Stimulated activated CD4-positive, alpha-beta T cell treated with anti-CD3 and anti-CD28 coated beads, Interleukin-1b, Interleukin-23, amount 100 ng/mL, for 4 hours (primary cell): ENCODE results near the gene TSPAN4.

ENCODE experiments used
- DNase-seq, 2 donors: peaks; one replicate each; pipeline ENCODE4 v3.0.0-alpha.2; 2020; ENCODE audit warnings: low read depth in 2 of 2

The TSPAN4 gene

DNA sequence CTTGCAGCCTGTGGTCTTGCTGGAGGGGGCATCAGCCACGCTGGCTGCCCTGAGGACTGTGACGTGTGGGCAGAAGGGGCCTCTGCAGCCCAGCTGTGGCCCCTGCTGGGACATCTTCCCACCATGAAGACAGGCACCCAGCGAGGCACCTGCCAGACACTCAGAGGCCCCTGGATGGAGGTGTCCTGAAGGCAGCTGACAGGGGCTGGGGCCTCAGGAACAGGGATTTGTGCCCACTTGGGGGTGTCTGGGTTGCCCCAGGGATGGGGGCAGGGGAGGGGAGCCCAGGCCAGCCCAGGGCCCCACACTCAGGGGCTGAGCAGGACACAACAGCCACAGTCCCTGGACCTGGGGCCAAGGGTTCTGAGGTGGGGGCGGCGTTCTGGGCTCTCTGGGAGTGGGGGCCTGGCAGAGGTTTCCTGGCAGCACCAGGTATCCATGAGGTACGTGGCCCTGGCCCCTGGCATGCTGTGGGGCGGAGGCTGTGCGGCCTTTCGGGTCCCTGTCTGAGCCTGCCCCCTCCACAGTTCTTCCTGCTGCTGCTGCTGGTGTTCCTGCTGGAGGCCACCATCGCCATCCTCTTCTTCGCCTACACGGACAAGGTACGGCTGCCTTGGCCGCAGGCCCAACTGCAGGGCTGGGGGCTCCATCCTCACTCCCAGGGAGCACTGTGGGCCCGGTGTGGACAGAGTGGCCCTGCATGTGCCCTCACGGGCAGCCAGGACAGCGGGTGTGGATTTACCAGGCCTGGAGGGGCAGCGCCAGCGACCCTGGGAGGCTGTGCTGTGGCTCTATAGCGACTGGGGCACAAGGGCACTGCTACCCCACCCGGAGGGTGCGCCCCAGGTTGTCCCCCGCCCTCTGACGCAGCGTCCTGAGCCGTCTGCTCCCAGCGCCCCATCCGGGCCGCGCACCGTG is 21.5 kb downstream of the TSPAN4 start:
- DNase-seq: no peak

DNA sequence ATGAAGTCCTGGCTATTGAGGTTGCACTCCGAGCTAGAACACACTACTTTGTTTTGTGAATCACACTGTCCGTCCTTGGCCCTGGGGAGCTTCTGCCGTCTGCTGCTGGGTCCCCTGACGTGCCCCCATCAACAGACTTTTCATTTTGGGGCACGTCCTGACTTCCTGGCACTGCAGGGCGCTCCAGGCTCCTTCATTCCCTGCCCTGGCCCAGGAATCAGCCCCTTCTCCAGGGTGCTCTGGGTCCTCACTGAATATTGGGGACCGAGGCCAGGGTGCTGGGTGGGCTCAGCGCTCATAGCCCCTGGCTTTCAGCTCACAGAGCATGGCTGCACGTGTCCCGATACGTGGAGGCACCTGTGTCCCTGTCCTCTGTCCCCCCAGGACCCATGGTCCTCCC is 22.2 kb downstream of the TSPAN4 start:
- no peak for DNase-seq

DNA sequence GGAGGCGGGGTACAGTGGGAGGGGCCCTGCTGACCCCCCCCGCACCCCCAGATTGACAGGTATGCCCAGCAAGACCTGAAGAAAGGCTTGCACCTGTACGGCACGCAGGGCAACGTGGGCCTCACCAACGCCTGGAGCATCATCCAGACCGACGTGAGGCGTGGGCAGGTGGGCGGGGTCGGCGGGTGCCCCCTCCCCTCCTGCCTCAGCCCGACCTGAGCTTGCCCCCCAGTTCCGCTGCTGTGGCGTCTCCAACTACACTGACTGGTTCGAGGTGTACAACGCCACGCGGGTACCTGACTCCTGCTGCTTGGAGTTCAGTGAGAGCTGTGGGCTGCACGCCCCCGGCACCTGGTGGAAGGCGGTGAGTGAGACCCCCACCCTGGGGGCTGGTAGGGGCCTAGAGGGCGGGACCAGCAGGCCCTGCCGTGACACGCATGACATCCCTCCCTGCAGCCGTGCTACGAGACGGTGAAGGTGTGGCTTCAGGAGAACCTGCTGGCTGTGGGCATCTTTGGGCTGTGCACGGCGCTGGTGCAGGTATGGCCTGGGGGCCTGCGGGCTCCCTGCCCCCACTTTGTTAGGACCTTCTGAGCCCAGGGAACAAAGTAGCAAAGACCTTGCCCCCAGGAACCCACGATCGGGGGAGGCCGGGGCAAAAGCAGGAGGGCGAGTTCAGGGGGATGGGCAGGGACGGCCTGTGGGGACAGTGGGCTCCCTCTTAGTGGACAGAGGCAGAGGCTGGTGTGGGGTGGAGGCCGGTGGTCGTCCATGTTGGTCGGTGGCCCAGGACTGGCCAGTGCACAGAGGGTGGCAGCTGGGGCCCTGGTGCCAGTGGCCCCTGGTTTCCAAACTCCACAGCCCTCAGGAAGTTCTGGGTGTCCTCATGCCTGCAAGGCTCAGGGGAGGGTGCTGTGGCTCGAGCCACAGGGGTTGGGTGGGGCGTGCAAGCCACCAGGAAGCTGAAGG is 23.1 kb downstream of the TSPAN4 start:
- no peak for DNase-seq

DNA sequence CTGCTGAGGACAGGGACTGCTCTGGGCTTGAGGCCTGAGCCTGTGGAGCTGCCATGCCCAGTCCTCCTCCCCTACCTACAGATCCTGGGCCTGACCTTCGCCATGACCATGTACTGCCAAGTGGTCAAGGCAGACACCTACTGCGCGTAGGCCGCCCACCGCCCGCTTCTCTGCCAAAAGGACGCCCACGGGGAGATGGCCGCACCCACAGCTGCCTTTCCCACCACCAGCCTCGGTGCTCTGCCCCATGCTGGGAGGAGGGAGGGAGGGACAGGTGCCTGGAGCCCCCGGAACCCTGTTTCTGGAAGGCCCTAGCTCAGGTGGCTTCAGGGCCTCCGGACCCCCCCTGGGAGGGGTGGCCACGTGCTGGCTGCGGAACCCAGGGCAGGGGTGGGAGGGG is 23.8 kb downstream of the TSPAN4 start:
- no peak for DNase-seq

DNA sequence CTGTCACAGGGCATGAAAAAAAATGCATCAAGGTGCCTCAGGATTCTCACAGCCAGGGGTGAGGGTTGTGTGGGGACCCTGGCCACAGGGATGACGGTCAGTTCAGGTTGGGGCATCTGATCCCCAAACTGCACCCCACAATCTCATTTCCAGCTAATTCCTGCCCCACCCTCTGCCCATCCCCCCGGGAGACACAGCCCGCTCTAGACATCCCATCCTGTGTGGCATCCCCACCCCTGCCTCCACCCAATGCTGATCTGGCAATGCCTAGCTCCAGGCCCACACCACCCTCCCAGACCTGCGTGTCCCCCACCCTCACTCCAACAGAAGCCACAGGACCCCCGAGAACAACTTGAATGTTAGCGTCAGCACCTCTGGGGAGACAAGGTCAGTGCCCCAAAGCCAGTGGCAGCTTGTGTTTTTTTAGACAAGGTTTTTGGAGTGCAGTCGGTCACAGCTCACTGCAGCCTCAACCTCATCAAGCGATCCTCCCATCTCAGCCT is 25.3 kb downstream of the TSPAN4 start:
- DNase-seq: no peak

DNA sequence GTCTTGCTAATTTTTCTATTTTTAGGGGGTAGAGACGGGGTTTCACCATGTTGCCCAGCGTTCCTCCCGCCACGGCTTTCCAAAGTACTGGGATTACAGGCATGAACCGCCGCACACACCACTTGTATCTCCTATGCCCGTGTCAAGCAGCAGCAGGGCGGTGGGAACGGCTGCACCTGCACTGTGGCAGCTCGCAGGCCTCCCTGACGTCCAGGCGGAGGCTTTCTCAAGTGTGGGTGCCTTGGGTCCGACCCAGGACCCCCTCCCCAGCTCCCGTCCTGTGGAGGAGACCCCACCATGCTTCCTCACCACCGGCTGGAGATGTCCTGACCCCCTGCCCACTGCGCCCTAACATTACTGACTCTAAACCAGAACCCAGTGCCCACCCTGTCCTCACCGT is 25.7 kb downstream of the TSPAN4 start:
- DNase-seq: no peak

DNA sequence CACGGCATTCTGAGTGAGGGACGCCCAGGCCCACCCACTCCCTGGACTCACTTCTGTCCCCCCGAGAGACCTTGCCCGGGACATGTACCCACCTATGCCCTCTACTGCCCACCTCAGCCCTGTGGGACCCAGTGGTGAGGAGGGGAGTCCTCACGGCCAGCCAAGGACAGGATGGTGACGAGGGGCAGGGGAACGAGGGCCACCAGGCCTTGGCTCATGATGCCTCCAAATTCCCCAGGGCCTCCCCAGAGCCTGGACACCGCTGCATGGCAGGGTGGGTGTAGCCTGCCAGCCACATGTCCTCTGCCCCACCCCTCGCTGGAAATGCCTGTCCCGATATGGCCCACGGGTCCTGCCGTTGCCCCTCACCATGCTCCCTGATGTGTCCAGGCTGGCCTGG is 26.1 kb downstream of the TSPAN4 start:
- no peak for DNase-seq

DNA sequence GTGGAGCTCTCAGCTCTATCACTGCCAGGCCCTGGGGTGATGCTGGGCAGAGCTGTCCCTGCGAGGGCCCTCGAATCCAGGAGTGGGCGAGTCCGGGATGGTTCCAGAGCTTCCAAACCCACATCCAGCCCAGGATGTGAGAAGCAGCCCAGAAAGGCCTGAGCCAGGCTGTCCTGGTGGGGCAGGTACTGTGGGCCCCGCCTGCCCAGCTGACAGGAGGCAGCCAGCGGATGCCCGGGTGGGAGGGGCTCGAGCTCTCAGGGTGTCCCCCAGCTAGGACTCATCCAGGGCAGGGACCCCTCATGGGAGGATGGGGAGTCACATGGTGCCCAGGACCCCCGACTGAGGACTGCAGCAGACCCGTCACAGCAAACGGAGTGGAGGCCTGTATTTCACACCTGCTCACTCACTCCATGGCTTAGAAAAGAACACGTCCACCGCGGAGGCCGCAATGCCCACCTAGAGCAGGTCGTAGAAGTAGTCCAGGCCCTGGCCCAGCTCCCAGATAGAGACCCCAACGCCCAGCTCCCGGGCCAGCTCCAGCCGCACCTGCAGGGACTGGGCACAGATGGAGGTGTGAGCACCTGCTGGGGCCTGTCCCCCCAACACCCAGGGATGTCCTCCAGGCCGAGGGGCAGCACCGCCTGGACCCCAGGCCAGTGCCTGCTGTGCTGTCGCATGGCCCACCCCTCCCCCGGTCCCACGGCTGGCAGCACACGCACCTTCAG is 26.9 kb downstream of the TSPAN4 start:
- DNase-seq: no peak

DNA sequence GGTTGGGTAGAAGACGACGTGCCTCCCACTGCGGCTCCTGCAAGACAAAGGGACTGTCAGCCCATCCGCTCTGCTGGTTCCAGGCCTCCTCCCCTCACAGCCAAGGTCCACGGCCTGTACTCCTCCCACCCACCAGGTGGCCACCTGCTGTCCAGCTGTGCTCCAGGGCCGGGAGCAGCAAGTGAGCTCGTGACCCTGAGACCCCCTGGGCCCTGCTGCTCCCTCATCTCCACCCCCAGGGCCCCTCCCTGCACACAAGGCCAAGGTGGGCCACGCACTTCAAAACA is 27.4 kb downstream of the TSPAN4 start:
- no peak for DNase-seq

DNA sequence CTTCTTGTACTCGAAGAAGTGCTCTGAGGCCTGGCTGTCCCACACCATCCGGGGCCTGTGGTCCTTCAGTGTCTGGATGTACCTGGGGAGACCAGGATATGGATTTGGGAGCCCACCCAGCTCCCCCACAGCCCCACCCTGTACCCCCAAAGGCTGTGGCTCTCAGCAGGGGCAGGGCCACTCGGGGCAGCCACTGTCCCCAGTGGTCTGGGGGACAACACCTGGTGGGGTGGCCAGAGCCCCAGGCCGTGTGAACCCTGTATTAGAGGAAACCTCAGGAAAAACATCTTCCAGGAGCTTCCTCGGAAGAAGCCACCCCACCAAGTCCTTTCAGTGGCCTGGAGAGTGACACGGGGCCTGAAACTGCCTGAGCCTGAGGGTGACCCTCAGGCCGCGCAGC is 27.8 kb downstream of the TSPAN4 start:
- DNase-seq: no peak

DNA sequence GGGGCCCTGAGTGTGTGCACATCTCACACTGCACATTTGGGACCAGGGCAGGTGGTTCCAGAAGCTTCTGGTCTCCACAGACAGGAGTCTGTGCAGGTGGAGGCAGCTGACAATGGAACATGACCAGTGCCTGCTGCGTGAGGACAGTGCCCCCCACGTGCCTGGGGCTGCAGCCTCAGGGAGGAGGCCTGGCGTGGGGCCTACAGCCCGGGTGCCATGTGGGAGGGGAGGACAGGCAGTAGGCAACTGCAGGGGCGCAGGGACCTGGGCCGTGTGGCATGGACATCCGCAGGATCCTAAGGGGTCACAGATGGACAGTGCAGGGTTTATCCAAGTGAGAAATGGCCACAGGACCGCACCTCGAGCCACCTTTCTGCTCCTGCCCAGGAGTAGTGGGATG is 28.8 kb downstream of the TSPAN4 start:
- no peak for DNase-seq

DNA sequence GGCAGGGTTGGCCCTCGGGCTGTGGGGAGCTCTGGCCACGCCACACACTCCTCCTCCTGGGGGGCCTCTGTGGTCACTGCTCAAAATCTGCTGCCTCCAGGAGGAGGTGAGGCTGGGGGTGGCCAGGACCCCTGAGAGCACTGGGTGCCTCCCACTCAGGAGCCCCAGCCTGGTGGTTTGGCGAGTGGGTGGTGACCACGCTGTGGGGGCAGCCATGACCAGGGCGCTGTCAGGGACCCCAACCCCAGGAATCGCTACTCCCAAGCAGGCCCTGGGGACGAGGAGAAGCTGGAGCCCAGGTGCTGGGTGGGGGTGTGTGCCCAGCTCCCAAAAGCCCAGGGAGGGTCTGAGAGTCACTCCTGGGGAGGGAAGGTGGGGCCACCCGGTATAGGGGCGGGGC is 30.1 kb downstream of the TSPAN4 start:
- DNase-seq: no peak

DNA sequence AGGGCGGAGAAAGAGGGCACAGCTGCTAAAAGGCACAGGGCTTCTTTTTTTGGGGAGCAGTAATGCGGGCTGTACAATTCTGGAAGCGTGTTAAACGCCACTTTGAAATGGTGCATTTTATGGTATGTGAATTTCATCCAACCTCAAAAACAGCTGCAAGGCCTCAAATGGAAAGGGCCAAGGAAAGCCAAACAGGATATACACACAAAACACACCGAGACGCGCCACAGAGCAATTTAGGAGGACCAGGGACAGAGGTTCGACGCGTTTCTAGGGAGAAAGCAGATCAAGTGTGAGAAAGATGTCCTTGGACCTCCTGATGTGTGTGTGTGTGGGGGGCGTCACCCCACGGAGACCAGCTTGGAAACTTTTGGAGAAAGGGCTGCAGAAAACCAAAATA is 31.1 kb downstream of the TSPAN4 start:
- DNase-seq: no peak

DNA sequence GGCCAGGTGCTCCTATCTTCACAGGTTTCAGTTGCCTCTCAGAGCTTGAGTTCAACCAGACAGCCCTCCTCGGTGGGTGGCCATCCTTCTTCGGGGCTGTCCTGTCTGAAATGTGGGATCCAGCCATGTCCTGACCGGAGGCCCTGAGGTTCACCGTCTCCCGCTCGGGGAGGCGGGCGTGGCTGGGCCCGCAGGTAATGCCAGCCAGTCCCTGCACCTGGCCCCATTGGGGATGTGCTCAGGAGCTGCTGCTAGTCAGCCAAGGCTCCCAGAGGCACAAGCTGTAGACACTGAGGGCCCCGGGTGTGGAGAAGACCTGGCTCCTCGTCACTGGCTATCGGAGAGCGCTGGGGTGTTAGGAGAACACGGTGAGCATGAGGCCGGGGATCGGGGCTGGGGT is 32.6 kb downstream of the TSPAN4 start:
- DNase-seq: no peak

DNA sequence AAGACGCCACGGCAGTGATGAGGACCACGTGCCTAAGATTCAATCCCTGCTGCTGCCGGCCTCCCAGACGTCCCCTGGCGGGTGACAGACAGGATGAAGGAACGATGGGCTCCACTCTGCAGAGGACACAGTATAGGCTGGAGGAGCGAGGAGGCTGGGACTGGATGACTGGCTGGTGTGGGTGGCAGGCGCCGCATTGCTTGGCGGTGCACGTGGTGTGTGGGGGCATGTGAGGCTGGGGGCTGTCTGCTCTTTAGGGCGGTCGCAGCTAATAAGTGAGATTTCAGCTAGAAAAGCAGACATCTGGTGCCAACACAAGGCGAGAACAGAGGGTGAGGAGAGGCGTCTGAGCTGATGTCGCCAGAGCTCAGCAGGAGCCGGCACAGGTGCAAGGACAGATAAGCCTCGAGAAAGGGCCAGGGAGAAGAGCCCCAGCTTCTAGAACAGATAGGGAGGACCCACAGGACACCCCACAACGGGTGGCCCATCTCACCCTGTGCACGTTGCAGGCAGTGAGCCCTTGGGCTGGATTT is 33.2 kb downstream of the TSPAN4 start:
- DNase-seq: no peak

DNA sequence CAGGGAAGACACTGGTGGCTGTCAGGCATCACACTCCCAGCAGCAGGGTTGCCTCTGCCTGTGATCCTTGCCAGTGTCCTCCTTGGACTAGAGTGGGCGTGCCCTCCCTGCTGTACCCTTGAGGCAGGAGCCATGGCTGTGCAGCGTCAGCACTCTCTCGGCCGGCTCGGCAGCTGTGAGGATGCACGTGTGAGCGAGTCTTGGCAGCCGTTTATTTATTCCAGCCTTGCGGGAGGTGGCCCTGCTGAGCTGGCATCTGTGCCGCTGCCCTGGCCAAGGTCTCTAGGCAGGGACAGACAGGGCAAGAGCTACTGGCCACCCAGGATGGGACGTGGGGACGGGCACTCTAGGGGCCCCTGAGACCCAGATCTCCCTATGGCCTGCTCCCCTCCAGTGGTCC is 33.9 kb downstream of the TSPAN4 start:
- DNase-seq: no peak

DNA sequence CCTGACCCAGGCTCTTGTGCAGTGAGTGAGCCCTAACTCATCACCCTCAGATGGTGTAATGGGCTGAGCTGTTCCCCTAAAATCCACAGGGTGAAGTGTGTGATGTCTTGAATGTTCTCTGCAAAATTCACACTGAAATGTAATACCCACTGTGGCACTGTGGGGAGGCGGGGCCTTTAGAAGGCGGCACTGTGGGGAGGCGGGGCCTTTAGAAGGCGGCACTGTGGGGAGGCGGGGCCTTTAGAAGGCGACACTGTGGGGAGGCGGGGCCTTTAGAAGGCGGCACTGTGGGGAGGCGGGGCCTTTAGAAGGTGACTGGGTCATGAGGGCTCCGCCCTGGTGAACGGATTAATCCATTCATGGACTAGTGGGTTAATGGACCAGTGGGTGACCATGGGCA is 34.9 kb downstream of the TSPAN4 start:
- DNase-seq: no peak

DNA sequence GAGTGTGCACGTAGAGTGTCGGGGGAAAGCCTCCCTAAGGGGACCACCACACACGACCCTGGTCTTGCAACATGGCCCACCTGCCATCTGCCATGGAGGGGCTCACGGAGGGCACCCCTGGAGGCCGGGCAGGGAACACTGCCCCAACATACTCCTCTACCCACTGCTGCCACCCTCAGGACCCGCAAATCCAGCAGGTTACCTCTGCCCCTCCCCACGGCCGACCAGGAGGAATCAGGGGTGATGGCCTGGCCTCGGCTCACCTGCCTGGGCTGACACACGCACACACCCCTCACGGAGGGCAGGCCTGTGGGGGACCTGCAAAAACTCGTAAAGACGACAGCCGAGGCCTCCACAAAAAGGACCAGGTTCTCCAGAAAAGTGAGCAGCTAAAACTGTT is 37.8 kb downstream of the TSPAN4 start:
- no peak for DNase-seq

DNA sequence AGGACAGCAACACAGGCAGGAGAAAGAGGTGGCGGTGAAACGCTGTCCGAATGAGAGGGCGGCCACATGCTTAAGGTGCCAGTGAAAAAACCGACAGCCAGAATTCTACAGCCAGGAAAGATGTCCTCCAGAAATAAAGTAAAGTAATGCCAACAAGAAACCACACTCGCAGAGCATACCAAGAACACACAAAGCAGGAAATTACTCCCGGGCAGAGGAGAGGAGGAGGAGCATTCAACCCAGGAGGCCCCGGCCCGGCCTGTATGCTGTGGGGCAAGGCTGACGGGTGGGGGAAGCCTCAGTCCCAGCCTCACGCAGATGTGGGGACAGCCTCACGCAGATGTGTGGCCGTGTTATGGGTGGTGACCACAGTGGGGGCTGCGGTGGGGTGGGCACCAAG is 39.9 kb downstream of the TSPAN4 start:
- DNase-seq: no peak

DNA sequence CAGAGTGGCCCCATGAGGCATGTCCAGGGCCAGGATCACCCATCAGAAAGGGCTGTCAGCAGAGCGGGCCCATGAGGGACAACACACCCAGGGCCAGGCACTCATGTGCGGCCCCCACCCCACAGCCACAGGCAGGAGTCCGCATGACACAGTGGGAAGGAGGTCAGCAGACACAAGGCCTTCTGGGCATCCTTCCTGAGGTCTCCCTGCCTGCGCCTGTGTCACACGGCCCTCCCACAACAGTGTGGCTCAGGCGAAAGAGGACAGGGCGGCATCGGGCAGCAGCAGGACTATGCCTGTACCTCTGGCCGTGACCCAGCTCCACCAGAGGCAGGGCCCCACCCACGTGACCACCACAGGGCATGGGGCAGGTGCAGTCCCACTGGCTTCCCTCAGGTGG is 40.9 kb downstream of the TSPAN4 start:
- no peak for DNase-seq

DNA sequence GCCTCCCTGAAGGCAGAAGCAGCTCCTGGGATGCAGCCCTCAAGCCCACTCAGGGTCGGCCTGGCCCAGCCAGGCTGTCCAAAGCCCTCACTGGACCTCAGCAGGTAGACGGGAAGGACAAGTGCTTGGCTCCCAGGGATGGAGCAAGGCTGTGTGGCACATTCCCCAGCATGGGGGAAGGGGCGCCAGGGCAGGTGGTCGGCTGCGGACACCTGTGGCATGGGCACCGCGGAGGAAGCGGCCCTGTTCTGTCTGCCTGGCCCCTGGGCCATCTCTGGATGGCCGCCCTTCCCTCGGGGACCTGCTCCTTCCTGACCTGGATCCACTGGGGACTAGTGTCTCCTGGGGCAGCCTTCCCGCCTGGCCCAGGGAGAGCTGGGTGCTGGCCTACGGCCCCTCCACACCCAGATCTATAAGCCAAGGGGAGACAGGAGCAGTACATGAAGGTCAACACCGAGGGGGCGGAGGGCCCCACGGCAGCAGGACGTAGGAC is 42.0 kb downstream of the TSPAN4 start:
- no peak for DNase-seq

DNA sequence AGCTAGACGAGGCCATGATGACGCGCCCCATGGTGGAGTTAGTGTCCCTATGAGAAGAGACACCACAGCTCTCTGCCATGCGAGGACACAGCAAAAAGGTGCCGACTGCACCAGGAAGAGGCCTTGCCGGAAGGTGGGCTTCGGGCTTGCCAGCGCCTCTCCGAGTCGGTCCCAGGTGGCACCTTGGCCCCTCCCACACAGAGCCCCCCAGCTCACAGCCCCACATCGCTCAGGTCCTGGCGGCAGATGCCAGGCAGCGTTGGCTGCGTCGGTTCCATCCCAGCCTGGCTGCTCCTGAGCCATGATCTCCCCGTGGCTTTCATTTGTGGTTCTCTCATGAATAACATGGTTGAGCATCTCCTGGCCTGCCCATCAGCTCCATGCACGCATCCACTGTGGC is 43.9 kb downstream of the TSPAN4 start:
- no peak for DNase-seq
